Mesenchymal stem cell (in vitro differentiated cells and primary cell): Measurements from ENCODE around the gene PTPRN2.

Experiments used
- DNase-seq: peaks from one replicate; pipeline ENCODE4 v3.0.0-alpha.2; 2013
- H2AFZ ChIP-seq: one replicate; pipeline ENCODE4 v1.6.1; 2013; ENCODE audit warnings: low read depth, mild to moderate bottlenecking, control low read depth, inconsistent platforms, low read length, moderate library complexity
- H2AK5ac ChIP-seq: 2 replicates; pipeline ENCODE4 v1.6.1; 2013; ENCODE audit warnings: low read length, moderate library complexity, mild to moderate bottlenecking, inconsistent platforms; ENCODE audit not compliant: severe bottlenecking
- H2BK120ac ChIP-seq: one replicate; pipeline ENCODE4 v1.6.1; 2013; ENCODE audit warnings: low read depth, mild to moderate bottlenecking, inconsistent platforms, low read length, moderate library complexity
- H2BK12ac ChIP-seq, 2 experiments: one replicate each; pipeline ENCODE4 v1.6.1; 2013; ENCODE audit warnings: inconsistent platforms in 2 of 2, low read length in 2 of 2, mild to moderate bottlenecking in 2 of 2, moderate library complexity in 2 of 2, control low read depth in 1 of 2
- H2BK15ac ChIP-seq: one replicate; pipeline ENCODE4 v1.6.1; 2013; ENCODE audit warnings: mild to moderate bottlenecking, low read depth, inconsistent platforms; ENCODE audit not compliant: poor library complexity, severe bottlenecking
- H2BK5ac ChIP-seq: 2 replicates; pipeline ENCODE4 v1.6.1; 2013; ENCODE audit warnings: low read depth, mild to moderate bottlenecking, low read length, control low read depth, inconsistent platforms; ENCODE audit not compliant: poor library complexity, severe bottlenecking
- H3K14ac ChIP-seq, 2 experiments: one replicate each; pipeline ENCODE4 v1.6.1; 2013; ENCODE audit warnings: inconsistent platforms in 2 of 2, low read length in 2 of 2, control low read depth in 1 of 2, mild to moderate bottlenecking in 1 of 2, moderate library complexity in 1 of 2
- H3K18ac ChIP-seq, 2 experiments: one replicate each; pipeline ENCODE4 v1.6.1; 2013; ENCODE audit warnings: inconsistent platforms in 2 of 2, low read length in 2 of 2, control low read depth in 1 of 2, low read depth in 1 of 2, mild to moderate bottlenecking in 1 of 2
- H3K23ac ChIP-seq, 2 experiments: one replicate each; pipeline ENCODE4 v1.6.1; 2013; ENCODE audit warnings: inconsistent platforms in 2 of 2, low read length in 2 of 2, mild to moderate bottlenecking in 2 of 2, moderate library complexity in 2 of 2, control low read depth in 1 of 2
- H3K27ac ChIP-seq: 2 replicates; pipeline ENCODE4 v1.5.1; 2013; ENCODE audit warnings: mild to moderate bottlenecking, moderate library complexity, low read length, control low read depth, inconsistent platforms; ENCODE audit not compliant: poor library complexity, severe bottlenecking
- H3K27me3 ChIP-seq, 2 experiments: 2 replicates each; pipeline versions ENCODE4 v1.6.1 to v1.7.0; 2013; ENCODE audit warnings: low read length in 2 of 2, mild to moderate bottlenecking in 2 of 2, moderate library complexity in 2 of 2, control low read depth in 1 of 2, inconsistent platforms in 1 of 2; ENCODE audit not compliant: control insufficient read depth in 1 of 2, insufficient read depth in 1 of 2
- H3K36me3 ChIP-seq, 2 experiments: 2 replicates each; pipeline versions ENCODE4 v1.6.1 to v1.7.0; 2013; ENCODE audit warnings: low read length in 2 of 2, control low read depth in 1 of 2, inconsistent platforms in 1 of 2, low read depth in 1 of 2, mild to moderate bottlenecking in 1 of 2; ENCODE audit not compliant: insufficient read depth in 2 of 2, control insufficient read depth in 1 of 2
- H3K4ac ChIP-seq, 2 experiments: one replicate each; pipeline ENCODE4 v1.6.1; 2013; ENCODE audit warnings: inconsistent platforms in 2 of 2, low read length in 2 of 2, mild to moderate bottlenecking in 2 of 2, moderate library complexity in 2 of 2, control low read depth in 1 of 2, low read depth in 1 of 2
- H3K4me1 ChIP-seq: 2 replicates; pipeline ENCODE4 v1.6.1; 2013; ENCODE audit warnings: low read depth, low read length, control low read depth; ENCODE audit not compliant: control insufficient read depth, insufficient read depth
- H3K4me2 ChIP-seq: 2 replicates; pipeline ENCODE4 v1.6.1; 2013; ENCODE audit warnings: low read length, mild to moderate bottlenecking, inconsistent platforms; ENCODE audit not compliant: poor library complexity, severe bottlenecking
- H3K4me3 ChIP-seq, 2 experiments: 2 replicates each; pipeline versions ENCODE4 v1.5.1 to v1.7.0; 2013; ENCODE audit warnings: low read length in 2 of 2, mild to moderate bottlenecking in 2 of 2, control low read depth in 1 of 2, low read depth in 1 of 2; ENCODE audit not compliant: insufficient read depth in 1 of 2
- H3K79me1 ChIP-seq: replicated peaks from 2 replicates; pipeline ENCODE4 v1.6.1; 2013; ENCODE audit warnings: mild to moderate bottlenecking, control low read depth, low read length, inconsistent platforms; ENCODE audit not compliant: poor library complexity, severe bottlenecking
- H3K9ac ChIP-seq: 2 replicates; pipeline ENCODE4 v1.7.0; 2013; ENCODE audit warnings: mild to moderate bottlenecking, low read length, moderate library complexity
- H3K9me3 ChIP-seq: 2 replicates; pipeline ENCODE4 v1.7.0; 2013; ENCODE audit warnings: mild to moderate bottlenecking, low read length; ENCODE audit not compliant: control insufficient read depth
- H4K8ac ChIP-seq: one replicate; pipeline ENCODE4 v1.6.1; 2013; ENCODE audit warnings: inconsistent platforms, mild to moderate bottlenecking, low read length, moderate library complexity
- H4K91ac ChIP-seq: one replicate; pipeline ENCODE4 v1.6.1; 2013; ENCODE audit warnings: mild to moderate bottlenecking, low read length, inconsistent platforms
- WGBS: methylation state at CpG from one replicate; pipeline ENCODE4 v1.1.7; 2013; ENCODE audit warnings: mixed read lengths; 5-methylcytosine and 5-hydroxymethylcytosine counted together

Gene PTPRN2

DNA sequence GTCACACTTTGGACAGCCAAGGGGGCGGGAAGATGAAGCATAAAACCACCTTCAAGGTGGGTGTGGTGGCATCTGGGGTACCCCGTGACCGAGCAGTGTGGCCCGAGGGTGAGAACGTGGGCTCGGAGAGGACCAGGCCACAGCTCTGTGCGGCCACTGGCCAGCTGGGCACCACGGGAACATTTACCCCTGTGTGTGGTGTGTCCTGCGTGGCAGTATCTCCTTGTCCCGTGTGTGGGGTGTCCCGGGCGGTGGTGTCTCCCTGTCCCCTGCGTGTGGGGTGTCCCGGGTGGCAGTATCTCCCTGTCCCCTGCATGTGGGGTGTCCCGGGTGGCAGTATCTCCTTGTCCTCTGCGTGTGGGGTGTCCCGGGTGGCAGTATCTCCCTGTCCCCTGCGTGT is 680.5 kb downstream of the PTPRN2 start:
- Histone ChIP-seq H3K14ac (no peak overlapping the region), H2AK5ac (no peak overlapping the region), H3K4me1 (no peaks in the 10 kb centered on the region), H3K36me3 (no peaks in the 10 kb centered on the region), H2BK12ac (no peak overlapping the region), H3K9ac (no peak overlapping the region), H3K4me2 (no peak overlapping the region), H4K8ac (no peak overlapping the region), H3K79me1 (no peaks in the 10 kb centered on the region), H3K27ac (no peak overlapping the region), H2BK15ac (no peak overlapping the region), H2AFZ (no peak overlapping the region), H3K9me3 (peaks cover 12% of the 10 kb centered on the region), H3K4ac (no peak overlapping the region), H2BK120ac (no peak overlapping the region), H3K4me3 (no peak overlapping the region), H3K27me3 (no peaks in the 10 kb centered on the region), H4K91ac (no peak overlapping the region), H2BK5ac (no peak overlapping the region), H3K23ac (no peak overlapping the region), H3K18ac (no peak overlapping the region)
- no peak for DNase-seq
- WGBS, result 88% methylated on average over 17 of the region's 18 CpGs

DNA sequence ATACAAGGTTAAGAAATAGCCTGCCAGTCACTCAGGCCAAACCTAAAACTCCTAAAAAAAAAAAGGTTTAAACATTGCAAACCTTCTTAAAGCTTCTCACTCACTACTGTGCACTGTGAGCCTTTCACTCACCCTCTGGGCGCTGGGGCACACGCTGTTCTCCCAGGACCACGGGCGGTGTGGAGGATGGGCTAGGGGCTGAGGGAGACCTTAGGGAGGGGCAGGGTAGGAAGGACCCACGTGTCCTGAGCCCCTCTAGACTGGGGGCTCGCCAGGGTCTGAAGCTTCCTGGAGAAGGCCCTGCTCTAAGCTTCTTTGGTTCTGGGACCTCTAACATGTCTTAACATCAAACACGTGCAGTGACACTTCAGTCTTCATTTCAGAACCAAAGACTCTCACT is 681.0 kb downstream of the PTPRN2 start:
- Histone ChIP-seq H3K4me2 (no peak overlapping the region), H3K9ac (no peak overlapping the region), H4K8ac (no peak overlapping the region), H3K18ac (no peak overlapping the region), H3K4me1 (no peaks in the 10 kb centered on the region), H3K27ac (no peak overlapping the region), H4K91ac (no peak overlapping the region), H2BK120ac (no peak overlapping the region), H3K79me1 (no peaks in the 10 kb centered on the region), H2AFZ (no peak overlapping the region), H2BK12ac (no peak overlapping the region), H3K23ac (no peak overlapping the region), H3K27me3 (no peaks in the 10 kb centered on the region), H2BK15ac (no peak overlapping the region), H2AK5ac (no peak overlapping the region), H3K4ac (no peak overlapping the region), H3K9me3 (peaks cover 8% of the 10 kb centered on the region), H3K4me3 (no peak overlapping the region), H3K14ac (no peak overlapping the region), H2BK5ac (no peak overlapping the region), H3K36me3 (no peaks in the 10 kb centered on the region)
- 80% methylated on average over 7 of the region's 7 CpGs for WGBS
- no peak for DNase-seq

DNA sequence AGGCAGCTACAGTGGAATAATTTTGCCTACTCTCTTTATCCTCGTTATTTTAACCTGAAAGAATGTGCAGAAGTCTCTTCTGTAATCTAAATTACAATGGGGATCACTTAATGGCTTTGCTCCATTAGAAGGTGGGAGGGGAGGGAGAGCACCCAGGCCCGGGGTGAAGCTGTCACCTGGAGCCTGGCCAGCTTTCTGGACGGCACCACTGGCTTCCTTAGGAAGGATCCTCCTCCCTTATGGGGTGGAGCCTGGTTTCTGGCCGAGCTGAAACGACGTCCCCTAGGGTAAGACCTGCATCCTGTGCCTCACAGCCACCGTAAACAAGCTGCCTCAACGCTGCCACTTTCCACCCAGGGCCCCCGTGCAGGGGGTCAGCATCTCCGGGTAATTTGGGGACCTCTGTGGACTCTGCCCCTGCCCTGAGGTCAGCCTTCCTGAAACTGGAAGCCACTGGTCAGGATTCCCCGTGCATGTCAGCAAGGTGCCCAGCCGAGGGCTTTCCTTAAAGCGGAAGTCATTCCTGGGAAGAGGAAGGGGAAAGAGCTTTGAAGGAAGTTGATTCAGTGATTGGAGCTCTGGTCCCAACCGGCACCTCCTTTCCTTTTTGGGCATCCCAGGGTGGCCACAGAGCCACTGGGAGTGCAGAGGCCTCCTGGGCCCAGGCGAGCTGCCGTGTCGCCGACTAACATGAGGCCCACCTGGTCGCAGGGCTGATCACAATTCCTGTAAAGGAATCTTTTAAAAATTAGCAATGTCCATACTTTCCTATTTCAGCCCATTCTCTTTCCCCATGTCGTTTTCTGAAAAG is 681.8 kb downstream of the PTPRN2 start:
- Histone ChIP-seq H3K23ac (no peak overlapping the region), H3K4me2 (no peak overlapping the region), H3K79me1 (no peaks in the 10 kb centered on the region), H4K8ac (no peak overlapping the region), H3K27me3 (no peaks in the 10 kb centered on the region), H3K14ac (no peak overlapping the region), H3K9ac (no peak overlapping the region), H2BK15ac (no peak overlapping the region), H2AFZ (no peak overlapping the region), H2BK120ac (no peak overlapping the region), H3K4me3 (no peak overlapping the region), H4K91ac (no peak overlapping the region), H2BK5ac (no peak overlapping the region), H2AK5ac (no peak overlapping the region), H3K18ac (no peak overlapping the region), H3K36me3 (no peaks in the 10 kb centered on the region), H3K4me1 (no peaks in the 10 kb centered on the region), H3K27ac (no peak overlapping the region), H2BK12ac (no peak overlapping the region), H3K4ac (no peak overlapping the region), H3K9me3 (peaks cover 8% of the 10 kb centered on the region)
- no peak for DNase-seq
- WGBS, result 48% methylated on average over 19 of the region's 20 CpGs

DNA sequence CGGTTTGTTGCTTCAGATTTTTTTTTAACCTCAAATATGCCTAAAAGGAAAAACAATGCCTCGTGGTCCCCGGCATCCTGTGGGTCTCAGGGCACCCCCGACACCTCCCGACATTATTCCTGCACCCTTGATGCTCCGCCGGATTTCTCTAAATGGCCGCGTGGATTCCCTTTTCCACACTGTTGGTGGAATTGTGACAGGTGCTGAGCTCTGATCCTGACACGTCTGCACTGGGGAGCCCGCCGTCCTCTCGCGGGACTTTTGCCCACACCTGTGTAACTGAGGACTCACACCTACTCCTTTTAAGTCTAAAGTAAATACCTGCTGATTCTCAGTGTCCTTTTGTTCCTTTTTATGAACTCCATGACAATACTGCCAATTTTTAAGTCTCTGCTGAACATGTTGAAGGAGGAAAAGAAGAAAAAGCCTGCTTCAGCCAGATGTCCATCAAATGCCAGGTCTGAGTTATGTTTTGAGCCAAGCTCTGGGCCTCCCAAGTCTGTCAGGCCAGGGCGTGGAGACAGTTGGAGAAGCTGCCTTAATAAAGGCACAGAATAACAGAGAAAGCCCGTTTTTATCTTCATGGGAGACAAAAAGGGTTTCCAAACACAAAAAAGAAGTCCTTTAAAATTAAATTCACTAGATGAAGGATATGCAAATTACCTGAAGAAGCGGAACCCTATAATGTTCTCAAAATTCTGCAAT is 682.6 kb downstream of the PTPRN2 start:
- H3K27me3 ChIP-seq, result no peaks in the 10 kb centered on the region
- H3K9ac ChIP-seq, result no peak overlapping the region
- H3K4me3 ChIP-seq, result no peak overlapping the region
- H2BK12ac ChIP-seq, result no peak overlapping the region
- H2AFZ ChIP-seq, result no peak overlapping the region
- H2BK5ac ChIP-seq, result no peak overlapping the region
- H4K91ac ChIP-seq, result no peak overlapping the region
- H2AK5ac ChIP-seq, result no peak overlapping the region
- H3K27ac ChIP-seq, result no peak overlapping the region
- H4K8ac ChIP-seq, result no peak overlapping the region
- no peak overlapping the region for H3K23ac ChIP-seq
- H2BK120ac ChIP-seq, result no peak overlapping the region
- H3K4me1 ChIP-seq, result no peaks in the 10 kb centered on the region
- no peak overlapping the region for H3K4me2 ChIP-seq
- no peaks in the 10 kb centered on the region for H3K36me3 ChIP-seq
- no peak for DNase-seq
- H2BK15ac ChIP-seq, result no peak overlapping the region
- H3K79me1 ChIP-seq, result no peaks in the 10 kb centered on the region
- H3K14ac ChIP-seq, result no peak overlapping the region
- H3K4ac ChIP-seq, result no peak overlapping the region
- H3K9me3 ChIP-seq, result peaks cover 8% of the 10 kb centered on the region
- WGBS, result 83% methylated on average over 14 of the region's 17 CpGs
- no peak overlapping the region for H3K18ac ChIP-seq
